H9 (cell line): ENCODE results near the gene ACTN4. TPM values are rescaled to one million over a fixed set of nuclear protein-coding genes. Genes with fewer than 3 reads are reported as not detected.

Experiments used
- DNase-seq: peaks from one replicate; pipeline ENCODE4 v3.0.0-alpha.2; 2017
- H2AFZ ChIP-seq: one replicate; pipeline ENCODE4 v1.6.1; 2013; ENCODE audit warnings: mild to moderate bottlenecking, low read length, control low read depth, moderate library complexity
- H2AK5ac ChIP-seq: 2 replicates; pipeline ENCODE4 v1.6.1; 2013; ENCODE audit warnings: low read length, control low read depth, mixed read lengths; ENCODE audit not compliant: insufficient read length
- H2BK120ac ChIP-seq: one replicate; pipeline ENCODE4 v1.6.1; 2013; ENCODE audit warnings: low read depth, mild to moderate bottlenecking, low read length, control low read depth, inconsistent platforms; ENCODE audit not compliant: poor library complexity, severe bottlenecking
- H2BK12ac ChIP-seq: 2 replicates; pipeline ENCODE4 v1.6.1; 2013; ENCODE audit warnings: low read length, control low read depth, mixed read lengths, low read depth; ENCODE audit not compliant: insufficient read length
- H2BK15ac ChIP-seq: 2 replicates; pipeline ENCODE4 v1.6.1; 2013; ENCODE audit warnings: low read depth, low read length, control low read depth
- H2BK20ac ChIP-seq: one replicate; pipeline ENCODE4 v1.6.1; 2013; ENCODE audit warnings: low read depth, mild to moderate bottlenecking, low read length, control low read depth, inconsistent platforms; ENCODE audit not compliant: poor library complexity, severe bottlenecking
- H2BK5ac ChIP-seq: 2 replicates; pipeline ENCODE4 v1.6.1; 2013; ENCODE audit warnings: low read length, control low read depth, mixed read lengths; ENCODE audit not compliant: insufficient read length
- H3K14ac ChIP-seq: 2 replicates; pipeline ENCODE4 v1.6.1; 2013; ENCODE audit warnings: low read length, control low read depth; ENCODE audit not compliant: insufficient read depth
- H3K18ac ChIP-seq: 2 replicates; pipeline ENCODE4 v1.6.1; 2013; ENCODE audit warnings: low read depth, mild to moderate bottlenecking, mixed read lengths, low read length, control low read depth; ENCODE audit not compliant: insufficient read length
- H3K23ac ChIP-seq: 2 replicates; pipeline ENCODE4 v1.6.1; 2013; ENCODE audit warnings: low read length, control low read depth, mixed read lengths, low read depth; ENCODE audit not compliant: insufficient read length
- H3K23me2 ChIP-seq: 2 replicates; pipeline ENCODE4 v1.6.1; 2013; ENCODE audit warnings: low read depth, mild to moderate bottlenecking, mixed read lengths, low read length, control low read depth; ENCODE audit not compliant: insufficient read length, poor library complexity, severe bottlenecking
- H3K27ac ChIP-seq: 2 replicates; pipeline ENCODE4 v1.5.1; 2013; ENCODE audit warnings: low read length, control low read depth, mixed read lengths, low read depth; ENCODE audit not compliant: insufficient read length
- H3K27me3 ChIP-seq: 2 replicates; pipeline ENCODE4 v1.6.1; 2013; ENCODE audit warnings: low read length, control low read depth, inconsistent platforms; ENCODE audit not compliant: insufficient read depth
- H3K4ac ChIP-seq: 2 replicates; pipeline ENCODE4 v1.6.1; 2013; ENCODE audit warnings: low read depth, mild to moderate bottlenecking, control low read depth, inconsistent platforms, low read length, moderate library complexity
- H3K4me1 ChIP-seq: 2 replicates; pipeline ENCODE4 v1.6.1; 2013; ENCODE audit warnings: low read length, control low read depth, inconsistent platforms; ENCODE audit not compliant: insufficient read depth
- H3K4me2 ChIP-seq: 2 replicates; pipeline ENCODE4 v1.6.1; 2013; ENCODE audit warnings: low read length, control low read depth, mixed read lengths; ENCODE audit not compliant: insufficient read length, insufficient read depth
- H3K56ac ChIP-seq: 2 replicates; pipeline ENCODE4 v1.6.1; 2013; ENCODE audit warnings: low read depth, mild to moderate bottlenecking, mixed read lengths, low read length, control low read depth; ENCODE audit not compliant: insufficient read length
- H3K79me1 ChIP-seq: 2 replicates; pipeline ENCODE4 v1.6.1; 2013; ENCODE audit warnings: low read depth, mild to moderate bottlenecking, moderate library complexity, low read length, control low read depth, inconsistent platforms; ENCODE audit not compliant: insufficient read depth, poor library complexity, severe bottlenecking
- H3K79me2 ChIP-seq: 2 replicates; pipeline ENCODE4 v1.6.1; 2013; ENCODE audit warnings: low read length, control low read depth, inconsistent platforms; ENCODE audit not compliant: insufficient read depth
- H3K9ac ChIP-seq: 2 replicates; pipeline ENCODE4 v1.6.1; 2013; ENCODE audit warnings: low read length, control low read depth, mixed read lengths; ENCODE audit not compliant: insufficient read length; ENCODE audit errors: extremely low read depth
- H3K9me3 ChIP-seq: one replicate; pipeline ENCODE4 v1.6.1; 2013; ENCODE audit warnings: low read depth, low read length, inconsistent platforms; ENCODE audit not compliant: control insufficient read depth
- H3T11ph ChIP-seq: one replicate; pipeline ENCODE4 v1.6.1; 2013; ENCODE audit warnings: mild to moderate bottlenecking, low read length, control low read depth, inconsistent platforms
- H4K20me1 ChIP-seq: one replicate; pipeline ENCODE4 v1.6.1; 2013; ENCODE audit not compliant: control insufficient read depth, insufficient read length, insufficient read depth
- H4K5ac ChIP-seq: 2 replicates; pipeline ENCODE4 v1.6.1; 2013; ENCODE audit warnings: low read depth, mild to moderate bottlenecking, mixed read lengths, low read length, control low read depth; ENCODE audit not compliant: insufficient read length
- H4K8ac ChIP-seq: replicated peaks from 2 replicates; pipeline ENCODE4 v1.6.1; 2013; ENCODE audit warnings: low read length, control low read depth, mixed read lengths, low read depth; ENCODE audit not compliant: insufficient read length
- H4K91ac ChIP-seq: 2 replicates; pipeline ENCODE4 v1.6.1; 2013; ENCODE audit warnings: low read depth, mild to moderate bottlenecking, moderate library complexity, mixed read lengths, low read length, control low read depth; ENCODE audit not compliant: insufficient read length
- H3K27ac Mint-ChIP-seq, 3 experiments: 2 replicates in 2 of 3; 3 replicates in 1 of 3; pipeline ENCODE4 v1.8.0; 2020 to 2021; ENCODE audit warnings: mixed read lengths in 3 of 3, mild to moderate bottlenecking in 1 of 3, moderate library complexity in 1 of 3
- H3K27me3 Mint-ChIP-seq: 2 replicates; pipeline ENCODE4 v1.8.0; 2021; ENCODE audit warnings: low read depth, mild to moderate bottlenecking, moderate library complexity, mixed read lengths
- H3K36me3 Mint-ChIP-seq, 3 experiments: 2 replicates in 2 of 3; 3 replicates in 1 of 3; pipeline ENCODE4 v1.8.0; 2020 to 2021; ENCODE audit warnings: low read depth in 3 of 3, mixed read lengths in 3 of 3; ENCODE audit not compliant: insufficient read depth in 1 of 3
- H3K4me1 Mint-ChIP-seq, 2 experiments: 2 replicates each; pipeline ENCODE4 v1.8.0; 2020; ENCODE audit warnings: mixed read lengths in 2 of 2
- H3K4me3 Mint-ChIP-seq, 2 experiments: 2 replicates in 1 of 2; 3 replicates in 1 of 2; pipeline ENCODE4 v1.8.0; 2020 to 2021; ENCODE audit warnings: mild to moderate bottlenecking in 2 of 2, mixed read lengths in 2 of 2, moderate library complexity in 1 of 2
- H3K9me3 Mint-ChIP-seq, 2 experiments: 2 replicates in 1 of 2; 3 replicates in 1 of 2; pipeline ENCODE4 v1.8.0; 2020; ENCODE audit warnings: mild to moderate bottlenecking in 2 of 2, mixed read lengths in 2 of 2, moderate library complexity in 1 of 2
- WGBS: extraction: QIAGEN DNeasy Blood & Tissue Kit; methylation state at CpG from one replicate; pipeline ENCODE4 v1.1.7; 2013; ENCODE audit warnings: missing lambda C conversion rate, low lambda C conversion rate, mixed read lengths; ENCODE audit not compliant: insufficient read length; ENCODE audit errors: extremely low coverage; 5-methylcytosine and 5-hydroxymethylcytosine counted together
- total RNA-seq: library from RNA; stranded (reverse); gene quantifications from 2 replicates; pipeline ENCODE4 v1.2.1, GENCODE V29; 2021
- TF ChIP-seq, protein P1 (sequence below): fragments of 200-600 bp; sonication (generic); conservative IDR thresholded peaks from 3 replicates; pipeline ENCODE4 v1.8.0; 2021; ENCODE audit warnings: antibody characterized with exemption, mild to moderate bottlenecking

Gene ACTN4
- total RNA-seq, 1 experiment from 2014 or later, result 369 TPM

- no CpG with 5 or more reads among the region's 14 CpGs for WGBS
- H3K27ac ChIP-seq, result no peak within 1 kb of the TSS
- no peaks in the 10 kb centered on the region for H3K79me1 ChIP-seq
- TF ChIP-seq, protein P1, sequence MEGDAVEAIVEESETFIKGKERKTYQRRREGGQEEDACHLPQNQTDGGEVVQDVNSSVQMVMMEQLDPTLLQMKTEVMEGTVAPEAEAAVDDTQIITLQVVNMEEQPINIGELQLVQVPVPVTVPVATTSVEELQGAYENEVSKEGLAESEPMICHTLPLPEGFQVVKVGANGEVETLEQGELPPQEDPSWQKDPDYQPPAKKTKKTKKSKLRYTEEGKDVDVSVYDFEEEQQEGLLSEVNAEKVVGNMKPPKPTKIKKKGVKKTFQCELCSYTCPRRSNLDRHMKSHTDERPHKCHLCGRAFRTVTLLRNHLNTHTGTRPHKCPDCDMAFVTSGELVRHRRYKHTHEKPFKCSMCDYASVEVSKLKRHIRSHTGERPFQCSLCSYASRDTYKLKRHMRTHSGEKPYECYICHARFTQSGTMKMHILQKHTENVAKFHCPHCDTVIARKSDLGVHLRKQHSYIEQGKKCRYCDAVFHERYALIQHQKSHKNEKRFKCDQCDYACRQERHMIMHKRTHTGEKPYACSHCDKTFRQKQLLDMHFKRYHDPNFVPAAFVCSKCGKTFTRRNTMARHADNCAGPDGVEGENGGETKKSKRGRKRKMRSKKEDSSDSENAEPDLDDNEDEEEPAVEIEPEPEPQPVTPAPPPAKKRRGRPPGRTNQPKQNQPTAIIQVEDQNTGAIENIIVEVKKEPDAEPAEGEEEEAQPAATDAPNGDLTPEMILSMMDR, result no peak
- no peak within 1 kb of the TSS for H2BK15ac ChIP-seq
- no peaks in the 10 kb centered on the region for H3K36me3 Mint-ChIP-seq
- no peak within 1 kb of the TSS for H3K23ac ChIP-seq
- DNase-seq, result no peak
- H4K91ac ChIP-seq, result no peak within 1 kb of the TSS
- H2BK12ac ChIP-seq, result no peak within 1 kb of the TSS
- no peak within 1 kb of the TSS for H3T11ph ChIP-seq
- no peak within 1 kb of the TSS for H3K9ac ChIP-seq
- H3K27me3 Mint-ChIP-seq, result peaks cover 10% of the 10 kb centered on the region; the same call in 1 of the 2 replicates
- no peak within 1 kb of the TSS for H2AFZ ChIP-seq
- peaks cover 4% of the 10 kb centered on the region for H3K23me2 ChIP-seq
- H2AK5ac ChIP-seq, result no peak within 1 kb of the TSS
- H2BK5ac ChIP-seq, result no peak within 1 kb of the TSS
- H4K8ac ChIP-seq, result no peak within 1 kb of the TSS
- H3K4me1 Mint-ChIP-seq, result peaks cover under 1 to 11% of the 10 kb centered on the region in 2 experiments; a peak in 2 of 4 replicates
- no peak within 1 kb of the TSS for H3K14ac ChIP-seq
- no peak within 1 kb of the TSS for H4K5ac ChIP-seq
- no peaks in the 10 kb centered on the region for H3K9me3 ChIP-seq
- no peak within 1 kb of the TSS for H3K4me2 ChIP-seq
- no peak within 1 kb of the TSS for H3K4ac ChIP-seq
- no peak within 1 kb of the TSS for H3K18ac ChIP-seq
- no peak within 1 kb of the TSS for H3K56ac ChIP-seq
- no peak within 1 kb of the TSS for H3K4me3 Mint-ChIP-seq
- no peaks in the 10 kb centered on the region; a peak in 1 of 5 replicates for H3K9me3 Mint-ChIP-seq
- H3K79me2 ChIP-seq, result no peaks in the 10 kb centered on the region
- H2BK20ac ChIP-seq, result no peak within 1 kb of the TSS
- H3K27me3 ChIP-seq, result no peaks in the 10 kb centered on the region
- H2BK120ac ChIP-seq, result no peak within 1 kb of the TSS
- H3K4me1 ChIP-seq, result peaks cover 4% of the 10 kb centered on the region; the same call in 1 of the 2 replicates
- H4K20me1 ChIP-seq, result no peaks in the 10 kb centered on the region
- H3K27ac Mint-ChIP-seq, result no peak within 1 kb of the TSS
These were observed 126.2 kb downstream of the ACTN4 start, which contains the start of gene LGALS7 for GRCh38 chr19:38773469-38774177. LGALS7 (minus strand) TSS chr19:38773517; CDS start chr19:38773492, 25 bp downstream.
